Hepatic stellate cell (primary cell): ENCODE data around the gene ATP11B.

ENCODE experiments used
- DNase-seq: peaks from one replicate; pipeline ENCODE4 v3.0.0; 2011; ENCODE audit warnings: low spot score

ATP11B gene

DNA sequence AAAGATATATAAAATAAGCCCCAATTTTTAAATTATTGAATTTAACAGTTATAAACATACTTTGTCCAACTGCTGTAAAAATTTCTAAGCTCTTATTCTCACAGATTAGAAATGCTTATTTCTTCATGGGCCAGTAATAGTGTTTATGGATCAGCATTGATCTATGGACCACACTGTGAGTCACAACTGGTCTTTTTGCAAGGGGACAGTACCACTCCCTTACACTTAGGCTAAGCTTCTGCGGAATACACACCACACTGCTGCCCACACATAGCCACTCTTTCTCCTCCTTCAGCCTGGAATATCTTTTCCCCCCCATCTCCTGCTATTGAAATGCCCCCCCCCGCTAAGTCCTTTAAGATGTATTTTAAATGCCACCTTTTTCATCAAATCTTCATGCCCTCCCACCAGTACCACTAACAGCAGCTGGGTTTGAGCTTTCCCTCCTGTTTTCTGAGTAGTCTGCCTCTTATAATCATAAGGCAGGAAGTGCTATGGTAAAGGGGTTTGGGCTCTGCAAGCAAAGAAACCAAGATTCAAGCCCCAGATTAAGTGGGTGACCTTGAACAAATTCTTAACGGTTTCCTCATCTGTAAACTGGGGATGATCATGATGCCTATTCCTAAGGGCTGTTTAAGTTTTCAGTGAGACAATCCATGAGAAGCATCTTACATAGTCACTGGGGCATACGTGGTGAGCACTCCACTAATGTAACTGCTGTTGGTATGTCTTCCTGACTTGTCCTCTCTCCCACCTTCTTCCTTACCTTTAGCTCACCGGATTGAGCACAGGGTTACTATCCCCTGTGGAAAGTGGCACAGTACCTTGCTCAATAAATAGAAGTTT lies 117.9 kb downstream of the ATP11B start:
- DNase-seq, result no peak

- DNase-seq, result no peak
Measured at GRCh38 chr3:182911782-182912111, 118.4 kb downstream of the ATP11B start.

DNA sequence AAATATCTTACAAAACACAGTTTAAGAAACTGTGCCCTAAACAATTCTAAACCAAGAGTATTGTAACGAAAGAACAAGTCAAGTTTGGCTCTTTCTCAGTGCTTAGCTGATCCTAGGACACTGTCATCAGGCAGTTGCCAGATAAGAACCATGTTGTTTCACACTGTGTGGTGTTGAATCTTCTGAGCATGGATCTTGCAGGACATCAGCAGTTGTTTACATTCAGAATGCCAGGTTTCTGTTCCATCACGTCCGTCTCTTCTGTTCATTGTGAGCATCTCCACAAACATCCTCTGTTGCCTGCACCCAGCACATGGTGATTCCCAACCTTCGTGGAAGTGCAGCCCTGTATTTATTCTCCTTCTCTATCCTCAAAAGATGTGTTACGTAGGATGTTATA lies 119.2 kb downstream of the ATP11B start:
- DNase-seq, result no peak

- no peak for DNase-seq
Measured at GRCh38 chr3:182913889-182914288, 120.6 kb downstream of the ATP11B start.

DNA sequence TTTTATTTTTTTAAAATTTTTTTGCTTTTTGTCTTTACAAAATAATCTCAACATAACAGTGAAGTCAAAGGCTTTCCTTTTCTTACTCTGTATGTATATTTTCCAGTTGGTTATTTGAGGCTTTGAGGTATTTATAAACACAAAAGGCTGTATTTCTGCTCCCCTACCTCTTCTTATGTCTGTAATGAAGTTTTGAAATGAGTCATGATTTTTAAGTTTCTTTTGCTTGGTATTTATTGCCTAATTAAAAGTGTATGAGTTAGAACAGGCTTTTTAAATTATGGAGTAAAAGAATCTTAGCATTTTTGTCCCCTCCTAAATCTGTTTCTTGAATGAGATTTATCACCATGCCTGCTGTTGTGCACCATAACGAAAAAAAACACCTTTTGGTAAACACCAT lies 121.0 kb downstream of the ATP11B start:
- no peak for DNase-seq

- no peak for DNase-seq
Measured at GRCh38 chr3:182917134-182917533, 123.8 kb downstream of the ATP11B start.

GRCh38 chr3:182919866-182920357 lies 126.6 kb downstream of the ATP11B start:
- no peak for DNase-seq

DNA sequence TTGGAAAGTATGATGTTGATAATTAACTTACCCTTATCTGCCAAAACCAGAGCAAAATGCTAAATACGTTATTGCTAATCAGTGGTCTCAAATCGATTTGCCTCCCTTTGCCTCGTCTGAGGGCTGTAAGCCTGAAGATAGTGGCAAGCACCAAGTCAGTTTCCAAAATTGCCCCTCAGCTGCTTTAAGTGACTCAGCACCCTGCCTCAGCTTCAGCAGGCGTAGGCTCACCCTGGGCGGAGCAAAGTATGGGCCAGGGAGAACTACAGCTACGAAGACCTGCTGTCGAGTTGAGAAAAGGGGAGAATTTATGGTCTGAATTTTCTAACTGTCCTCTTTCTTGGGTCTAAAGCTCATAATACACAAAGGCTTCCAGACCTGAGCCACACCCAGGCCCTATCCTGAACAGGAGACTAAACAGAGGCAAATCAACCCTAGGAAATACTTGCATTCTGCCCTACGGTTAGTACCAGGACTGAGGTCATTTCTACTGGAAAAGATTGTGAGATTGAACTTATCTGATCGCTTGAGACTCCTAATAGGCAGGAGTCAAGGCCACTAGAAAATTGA lies 127.3 kb downstream of the ATP11B start:
- no peak for DNase-seq

GRCh38 chr3:182921665-182922355 lies 128.5 kb downstream of the ATP11B start:
- no peak for DNase-seq

GRCh38 chr3:182925330-182925943 lies 132.1 kb downstream of the ATP11B start:
- DNase-seq, result no peak

- no peak for DNase-seq
Measured at GRCh38 chr3:182925944-182926337, 132.6 kb downstream of the ATP11B start.

- no peak for DNase-seq
Measured at GRCh38 chr3:182935803-182936202, 142.5 kb downstream of the ATP11B start.

- DNase-seq, result no peak
Measured at GRCh38 chr3:182936239-182936917, 143.1 kb downstream of the ATP11B start.

- DNase-seq, result no peak
Measured at GRCh38 chr3:182936918-182937285, 143.6 kb downstream of the ATP11B start.

GRCh38 chr3:182937293-182938051 lies 144.2 kb downstream of the ATP11B start:
- no peak for DNase-seq

DNA sequence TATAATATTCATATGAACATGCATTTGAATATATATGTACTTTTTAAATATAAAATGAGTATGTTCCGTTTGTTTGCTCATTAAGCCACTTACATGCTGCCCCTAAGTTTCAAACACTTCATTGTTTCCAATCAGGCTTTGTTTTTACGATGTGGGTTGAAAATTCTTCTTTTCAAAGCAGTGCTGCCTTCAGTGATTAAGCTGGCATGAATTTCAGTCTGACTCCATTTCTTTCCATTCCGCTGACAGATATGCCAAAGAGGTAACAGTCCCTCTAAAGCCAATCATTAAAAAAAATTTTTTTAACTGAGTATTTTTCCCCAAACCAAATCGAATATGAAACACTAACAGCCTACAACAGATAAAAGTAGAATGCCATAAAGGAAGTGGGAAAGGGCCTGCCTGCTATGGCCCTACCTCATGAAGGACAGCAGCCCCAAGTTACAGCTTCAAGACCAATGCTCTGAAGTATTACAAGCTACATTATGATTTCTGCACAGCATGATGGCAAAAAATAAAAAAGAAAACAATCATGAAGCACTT lies 147.0 kb downstream of the ATP11B start:
- no peak for DNase-seq

- DNase-seq, result no peak
Measured at GRCh38 chr3:182941719-182942118, 148.4 kb downstream of the ATP11B start.

DNA sequence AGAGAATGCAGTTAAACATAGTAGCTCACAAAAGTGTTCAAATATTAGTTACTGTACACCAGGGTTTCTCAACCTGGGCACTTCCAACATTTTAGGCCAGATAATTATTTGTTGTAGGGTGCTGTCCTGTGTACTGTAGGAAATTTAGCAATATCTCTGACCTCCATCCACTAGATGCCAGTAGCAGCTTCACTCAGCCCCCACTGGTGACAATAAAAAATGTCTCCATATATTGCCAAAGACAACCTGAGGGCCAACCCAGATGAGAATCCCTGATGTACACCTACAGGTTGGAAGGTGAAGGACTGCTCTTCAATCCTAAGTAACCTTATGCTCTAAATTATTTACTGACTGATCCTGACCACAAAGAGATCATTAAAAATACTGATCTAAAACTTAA lies 154.6 kb downstream of the ATP11B start:
- DNase-seq, result no peak

DNA sequence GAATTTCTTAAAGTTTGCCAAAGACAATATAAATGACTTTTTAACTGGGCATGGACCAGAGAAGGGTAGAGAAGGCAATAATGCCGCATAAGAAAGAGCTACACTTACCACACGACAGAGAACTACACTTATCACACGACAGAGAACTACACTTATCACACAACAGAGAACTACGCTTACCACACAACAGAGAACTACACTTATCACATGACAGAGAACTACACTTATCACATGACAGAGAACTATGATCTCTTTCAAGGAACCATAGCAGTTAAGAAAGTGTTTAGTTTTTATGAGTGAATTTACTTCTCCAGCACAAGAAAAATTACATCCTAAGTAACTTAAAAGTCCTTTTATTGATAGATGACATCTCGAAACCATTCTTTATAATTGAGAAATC lies 155.0 kb downstream of the ATP11B start:
- no peak for DNase-seq

- no peak for DNase-seq
Measured at GRCh38 chr3:182949688-182950087, 156.4 kb downstream of the ATP11B start.

- no peak for DNase-seq
Measured at GRCh38 chr3:182954553-182955235, 161.4 kb downstream of the ATP11B start.
